ENCODE results near the gene FADS1. TPM values are rescaled to one million over a fixed set of nuclear protein-coding genes. Genes with fewer than 3 reads are reported as not detected.

Gene FADS1
- total and polyA plus RNA-seq, 2 of the 13 experiments (the other 11 are each of a cell fraction or from before 2014, with no cell fraction given), result 91.8 to 108 TPM

GRCh38 chr11:61816736-61817455 lies at the start of gene FADS1 (continued):
- no peak for TF ChIP-seq TRIM22 (IDR thresholded peaks at IDR 0.05)
- no peak for TF ChIP-seq PBX2 (CRISPR knock-in tag; IDR thresholded peaks at IDR 0.05)
- peak; percentile 69 for TF ChIP-seq ARID5B (CRISPR knock-in tag; IDR thresholded peaks at IDR 0.05)
- TF ChIP-seq ZNF770 (CRISPR knock-in tag; IDR thresholded peaks at IDR 0.05), result no peak; the same call in 1 of the 2 replicates
- TF ChIP-seq ZNF333 (CRISPR knock-in tag; IDR thresholded peaks at IDR 0.05; ENCODE audit: borderline replicate concordance), result peak; percentile 93; the same call in 1 of the 2 replicates
- TF ChIP-seq ERF (CRISPR knock-in tag; IDR thresholded peaks at IDR 0.05), result peak; percentile 92
- no peak for TF ChIP-seq RFX3 (CRISPR knock-in tag; IDR thresholded peaks at IDR 0.05)
- TF ChIP-seq ZNF260 (CRISPR knock-in tag; IDR thresholded peaks at IDR 0.05; ENCODE audit: borderline replicate concordance, low read depth), result no peak
- peak; percentile 96 for TF ChIP-seq TFDP2 (CRISPR knock-in tag; IDR thresholded peaks at IDR 0.05)
- TF ChIP-seq KDM5B (CRISPR knock-in tag; IDR thresholded peaks at IDR 0.05; ENCODE audit: borderline replicate concordance), result peak; percentile 87; the same call in 1 of the 2 replicates
- TF ChIP-seq RFX1 (IDR thresholded peaks at IDR 0.05), result no peak
- TF ChIP-seq POGK (CRISPR knock-in tag; conservative IDR thresholded peaks at IDR 0.05), result peak; percentile 98
- peak; percentile 87; the same call in 1 of the 2 replicates for TF ChIP-seq ZFP82 (CRISPR knock-in tag; IDR thresholded peaks at IDR 0.05; ENCODE audit: borderline replicate concordance)
- peak; percentile 76; the same call in 1 of the 2 replicates for TF ChIP-seq REL (CRISPR knock-in tag; conservative IDR thresholded peaks at IDR 0.05)
- peak; percentile 86; the same call in 1 of the 2 replicates for TF ChIP-seq FOXC1 (CRISPR knock-in tag; IDR thresholded peaks at IDR 0.05; ENCODE audit: borderline replicate concordance)
- peak; percentile 68; the same call in 1 of the 2 replicates for TF ChIP-seq ZBTB7A (CRISPR knock-in tag; IDR thresholded peaks at IDR 0.05)
- peak; percentile 87; the same call in 1 of the 2 replicates for TF ChIP-seq ZBTB8A (CRISPR knock-in tag; IDR thresholded peaks at IDR 0.05; ENCODE audit: borderline replicate concordance, low read depth)

Measured in HepG2 (cell line).